ENCODE data around the gene RGS4. TPM values are rescaled to one million over a fixed set of nuclear protein-coding genes. Genes with fewer than 3 reads are reported as not detected.

Gene RGS4
- not detected in 2 replicates for total RNA-seq

GRCh38 chr1:163069142-163069541 lies at the start of gene RGS4:
Gene RGS4, plus strand, starts transcription at chr1:163069361. Its CDS starts 124 bp downstream, at chr1:163069485.
- peaks cover 41% of the 10 kb centered on the region for H3K27me3 Mint-ChIP-seq

GRCh38 chr1:163022129-163022528 lies 47.0 kb upstream of the RGS4 start:
- H3K4me1 Mint-ChIP-seq: no peaks in the 10 kb centered on the region
- no peaks in the 10 kb centered on the region for H3K36me3 Mint-ChIP-seq (ENCODE audit: low read depth)
- H3K9me3 Mint-ChIP-seq: no peaks in the 10 kb centered on the region
- intact Hi-C loops (cut with micrococcal nuclease): no loop called here
- H3K27me3 Mint-ChIP-seq: no peaks in the 10 kb centered on the region
- no peak overlapping the region for H3K27ac Mint-ChIP-seq
- H3K4me3 Mint-ChIP-seq: no peak overlapping the region
- no peak for DNase-seq

More at GRCh38 chr1:163069142-163069541, at the start of gene RGS4:
- Mint-ChIP-seq H3K36me3 (ENCODE audit: low read depth) (no peaks in the 10 kb centered on the region), H3K4me1 (no peaks in the 10 kb centered on the region), H3K4me3 (no peak within 1 kb of the TSS), H3K9me3 (no peaks in the 10 kb centered on the region), H3K27ac (no peak within 1 kb of the TSS)
- no peak for DNase-seq
- intact Hi-C loops (cut with micrococcal nuclease): no loop called here

GRCh38 chr1:163027610-163028009 lies 41.6 kb upstream of the RGS4 start:
- H3K4me1 Mint-ChIP-seq: no peaks in the 10 kb centered on the region
- H3K36me3 Mint-ChIP-seq (ENCODE audit: low read depth): no peaks in the 10 kb centered on the region
- no peak overlapping the region for H3K27ac Mint-ChIP-seq
- intact Hi-C loops (cut with micrococcal nuclease): no loop called here
- no peaks in the 10 kb centered on the region for H3K9me3 Mint-ChIP-seq
- no peak for DNase-seq
- no peaks in the 10 kb centered on the region for H3K27me3 Mint-ChIP-seq
- no peak overlapping the region for H3K4me3 Mint-ChIP-seq

- intact Hi-C loops (cut with micrococcal nuclease): no loop called here
- Mint-ChIP-seq H3K27me3 (no peaks in the 10 kb centered on the region), H3K27ac (no peak overlapping the region), H3K4me1 (no peaks in the 10 kb centered on the region), H3K36me3 (ENCODE audit: low read depth) (no peaks in the 10 kb centered on the region), H3K4me3 (no peak overlapping the region), H3K9me3 (no peaks in the 10 kb centered on the region)
- no peak for DNase-seq
Observed at GRCh38 chr1:163029901-163030300, 39.3 kb upstream of the RGS4 start.

GRCh38 chr1:163035446-163036249 lies 33.5 kb upstream of the RGS4 start:
- no peak overlapping the region for H3K4me3 Mint-ChIP-seq
- H3K4me1 Mint-ChIP-seq: no peaks in the 10 kb centered on the region
- H3K27me3 Mint-ChIP-seq: no peaks in the 10 kb centered on the region
- no peak for DNase-seq
- no peaks in the 10 kb centered on the region for H3K36me3 Mint-ChIP-seq (ENCODE audit: low read depth)
- no peaks in the 10 kb centered on the region for H3K9me3 Mint-ChIP-seq
- no peak overlapping the region for H3K27ac Mint-ChIP-seq
- intact Hi-C loops (cut with micrococcal nuclease): no loop called here

GRCh38 chr1:163036671-163037070 lies 32.5 kb upstream of the RGS4 start:
- Mint-ChIP-seq H3K4me1 (no peaks in the 10 kb centered on the region), H3K27me3 (no peaks in the 10 kb centered on the region), H3K4me3 (no peak overlapping the region), H3K36me3 (ENCODE audit: low read depth) (no peaks in the 10 kb centered on the region), H3K27ac (no peak overlapping the region), H3K9me3 (no peaks in the 10 kb centered on the region)
- no peak for DNase-seq
- intact Hi-C loops (cut with micrococcal nuclease): no loop called here

GRCh38 chr1:163038928-163039706 lies 30.0 kb upstream of the RGS4 start:
- H3K4me3 Mint-ChIP-seq: no peak overlapping the region
- no peaks in the 10 kb centered on the region for H3K27me3 Mint-ChIP-seq
- H3K36me3 Mint-ChIP-seq (ENCODE audit: low read depth): no peaks in the 10 kb centered on the region
- no peaks in the 10 kb centered on the region for H3K9me3 Mint-ChIP-seq
- intact Hi-C loops (cut with micrococcal nuclease): no loop called here
- no peaks in the 10 kb centered on the region for H3K4me1 Mint-ChIP-seq
- DNase-seq: no peak
- no peak overlapping the region for H3K27ac Mint-ChIP-seq

- Mint-ChIP-seq H3K27ac (no peak overlapping the region), H3K4me1 (no peaks in the 10 kb centered on the region), H3K27me3 (no peaks in the 10 kb centered on the region)
Observed at GRCh38 chr1:163039707-163040093, 29.5 kb upstream of the RGS4 start.

GRCh38 chr1:163046071-163046470 lies 23.1 kb upstream of the RGS4 start:
- no peaks in the 10 kb centered on the region for H3K4me1 Mint-ChIP-seq
- no peaks in the 10 kb centered on the region for H3K9me3 Mint-ChIP-seq
- DNase-seq: no peak
- no peak overlapping the region for H3K27ac Mint-ChIP-seq
- no peak overlapping the region for H3K4me3 Mint-ChIP-seq
- H3K36me3 Mint-ChIP-seq (ENCODE audit: low read depth): no peaks in the 10 kb centered on the region
- no peaks in the 10 kb centered on the region for H3K27me3 Mint-ChIP-seq
- intact Hi-C loops (cut with micrococcal nuclease): no loop called here

More at GRCh38 chr1:163039707-163040093, 29.5 kb upstream of the RGS4 start:
- H3K4me3 Mint-ChIP-seq: no peak overlapping the region
- intact Hi-C loops (cut with micrococcal nuclease): no loop called here
- H3K36me3 Mint-ChIP-seq (ENCODE audit: low read depth): no peaks in the 10 kb centered on the region
- no peak for DNase-seq
- H3K9me3 Mint-ChIP-seq: no peaks in the 10 kb centered on the region

GRCh38 chr1:163047951-163048659 lies 21.1 kb upstream of the RGS4 start:
- Mint-ChIP-seq H3K27ac (no peak overlapping the region), H3K4me1 (no peaks in the 10 kb centered on the region), H3K27me3 (no peaks in the 10 kb centered on the region), H3K4me3 (no peak overlapping the region), H3K9me3 (no peaks in the 10 kb centered on the region), H3K36me3 (ENCODE audit: low read depth) (no peaks in the 10 kb centered on the region)
- intact Hi-C loops (cut with micrococcal nuclease): no loop called here
- DNase-seq: no peak

- H3K9me3 Mint-ChIP-seq: no peaks in the 10 kb centered on the region
- intact Hi-C loops (cut with micrococcal nuclease): no loop called here
- no peaks in the 10 kb centered on the region for H3K4me1 Mint-ChIP-seq
- H3K27me3 Mint-ChIP-seq: no peaks in the 10 kb centered on the region
- H3K36me3 Mint-ChIP-seq (ENCODE audit: low read depth): no peaks in the 10 kb centered on the region
- H3K27ac Mint-ChIP-seq: no peak overlapping the region
- DNase-seq: no peak
- no peak overlapping the region for H3K4me3 Mint-ChIP-seq
Observed at GRCh38 chr1:163048869-163049268, 20.3 kb upstream of the RGS4 start.

GRCh38 chr1:163049296-163049695 lies 19.9 kb upstream of the RGS4 start:
- H3K4me3 Mint-ChIP-seq: no peak overlapping the region
- no peak overlapping the region for H3K27ac Mint-ChIP-seq
- H3K4me1 Mint-ChIP-seq: no peaks in the 10 kb centered on the region
- no peaks in the 10 kb centered on the region for H3K36me3 Mint-ChIP-seq (ENCODE audit: low read depth)
- intact Hi-C loops (cut with micrococcal nuclease): no loop called here
- no peaks in the 10 kb centered on the region for H3K27me3 Mint-ChIP-seq
- H3K9me3 Mint-ChIP-seq: no peaks in the 10 kb centered on the region
- no peak for DNase-seq

GRCh38 chr1:163050496-163050895 lies 18.7 kb upstream of the RGS4 start:
- no peak for DNase-seq
- H3K36me3 Mint-ChIP-seq (ENCODE audit: low read depth): no peaks in the 10 kb centered on the region
- H3K9me3 Mint-ChIP-seq: no peaks in the 10 kb centered on the region
- no peaks in the 10 kb centered on the region for H3K27me3 Mint-ChIP-seq
- no peaks in the 10 kb centered on the region for H3K4me1 Mint-ChIP-seq
- intact Hi-C loops (cut with micrococcal nuclease): no loop called here
- H3K27ac Mint-ChIP-seq: no peak overlapping the region
- H3K4me3 Mint-ChIP-seq: no peak overlapping the region

- DNase-seq: no peak
- Mint-ChIP-seq H3K9me3 (no peaks in the 10 kb centered on the region), H3K27ac (no peak overlapping the region), H3K36me3 (ENCODE audit: low read depth) (no peaks in the 10 kb centered on the region), H3K4me3 (no peak overlapping the region), H3K27me3 (peaks cover 1% of the 10 kb centered on the region), H3K4me1 (no peaks in the 10 kb centered on the region)
- intact Hi-C loops (cut with micrococcal nuclease): no loop called here
Observed at GRCh38 chr1:163054181-163054591, 15.0 kb upstream of the RGS4 start.
